ENCODE measurements around the gene GBA3.

GBA3 gene

DNA sequence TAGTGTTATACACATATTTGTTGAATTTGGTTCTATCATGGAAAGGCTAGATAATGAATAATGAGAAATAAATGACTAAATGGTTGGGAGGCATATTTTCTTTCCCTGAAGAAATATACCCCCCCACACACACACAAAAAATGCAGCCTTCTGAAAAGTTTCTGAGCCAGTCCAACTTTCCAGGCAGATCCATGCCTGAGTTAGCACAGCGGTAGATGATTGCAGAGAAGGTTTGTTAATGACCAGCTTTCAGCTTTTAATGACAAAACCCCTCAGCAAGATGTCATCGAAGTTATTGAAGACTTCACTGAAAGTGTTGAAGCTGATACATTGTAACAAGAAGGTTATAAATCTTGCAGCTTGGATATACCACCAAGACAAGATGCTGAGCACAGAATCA lies 61.4 kb downstream of the GBA3 start:
- TF ChIP-seq, protein P1, sequence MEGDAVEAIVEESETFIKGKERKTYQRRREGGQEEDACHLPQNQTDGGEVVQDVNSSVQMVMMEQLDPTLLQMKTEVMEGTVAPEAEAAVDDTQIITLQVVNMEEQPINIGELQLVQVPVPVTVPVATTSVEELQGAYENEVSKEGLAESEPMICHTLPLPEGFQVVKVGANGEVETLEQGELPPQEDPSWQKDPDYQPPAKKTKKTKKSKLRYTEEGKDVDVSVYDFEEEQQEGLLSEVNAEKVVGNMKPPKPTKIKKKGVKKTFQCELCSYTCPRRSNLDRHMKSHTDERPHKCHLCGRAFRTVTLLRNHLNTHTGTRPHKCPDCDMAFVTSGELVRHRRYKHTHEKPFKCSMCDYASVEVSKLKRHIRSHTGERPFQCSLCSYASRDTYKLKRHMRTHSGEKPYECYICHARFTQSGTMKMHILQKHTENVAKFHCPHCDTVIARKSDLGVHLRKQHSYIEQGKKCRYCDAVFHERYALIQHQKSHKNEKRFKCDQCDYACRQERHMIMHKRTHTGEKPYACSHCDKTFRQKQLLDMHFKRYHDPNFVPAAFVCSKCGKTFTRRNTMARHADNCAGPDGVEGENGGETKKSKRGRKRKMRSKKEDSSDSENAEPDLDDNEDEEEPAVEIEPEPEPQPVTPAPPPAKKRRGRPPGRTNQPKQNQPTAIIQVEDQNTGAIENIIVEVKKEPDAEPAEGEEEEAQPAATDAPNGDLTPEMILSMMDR (IDR thresholded peaks at IDR 0.05; ENCODE audit: insufficient read depth, low read length, poor library complexity, severe bottlenecking) = no peak
- no peak for TF ChIP-seq EZH2phosphoT487 (conservative IDR thresholded peaks at IDR 0.05; ENCODE audit: low read length)
- Histone ChIP-seq H3K9me2 (replicated peaks; ENCODE audit: insufficient read depth, low read length) (no peaks in the 10 kb centered on the region), H3K9me3 (ENCODE audit: insufficient read depth, low read length) (no peaks in the 10 kb centered on the region), H3K27ac (ENCODE audit: low read depth, low read length) (no peak overlapping the region), H3K4me2 (ENCODE audit: low read depth, low read length, poor library complexity, severe bottlenecking) (no peak overlapping the region), H3F3A (ENCODE audit: insufficient read depth) (no peaks in the 10 kb centered on the region), H3K27me3 (ENCODE audit: low read length) (no peaks in the 10 kb centered on the region), H3K79me2 (ENCODE audit: insufficient read depth, low read length) (no peaks in the 10 kb centered on the region), H3K9ac (ENCODE audit: low read length) (no peak overlapping the region), H4K20me1 (ENCODE audit: low read depth, low read length) (no peaks in the 10 kb centered on the region), H2AFZ (ENCODE audit: low read depth, low read length, severe bottlenecking) (no peak overlapping the region), H3K4me3 (ENCODE audit: insufficient read depth, low read length, poor library complexity, severe bottlenecking) (no peak overlapping the region), H3K36me3 (ENCODE audit: low read length) (no peaks in the 10 kb centered on the region)

DNA sequence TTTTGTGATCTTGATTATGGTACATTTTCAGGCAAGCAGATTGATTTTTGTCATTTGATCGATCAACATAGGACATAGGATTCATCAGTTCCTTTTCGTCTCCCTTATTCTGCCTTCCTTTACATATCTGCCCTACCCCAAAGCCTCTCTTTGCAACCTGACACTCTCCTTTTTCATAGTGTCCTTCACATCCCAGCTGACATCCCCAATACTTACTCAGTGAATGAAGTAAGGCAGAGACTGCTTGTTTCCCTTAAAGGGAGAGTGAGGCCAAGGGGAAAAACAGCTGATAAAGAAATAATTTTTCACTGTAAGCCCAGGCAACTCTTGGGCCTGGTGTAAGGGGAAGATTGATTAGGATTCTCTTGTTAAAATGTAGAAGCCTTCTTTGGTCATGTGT lies 69.8 kb downstream of the GBA3 start:
- Histone ChIP-seq H2AFZ (ENCODE audit: low read depth, low read length, severe bottlenecking) (no peak overlapping the region), H4K20me1 (ENCODE audit: low read depth, low read length) (no peaks in the 10 kb centered on the region), H3K27ac (ENCODE audit: low read depth, low read length) (no peak overlapping the region), H3K9me3 (ENCODE audit: insufficient read depth, low read length) (no peaks in the 10 kb centered on the region), H3K79me2 (ENCODE audit: insufficient read depth, low read length) (no peaks in the 10 kb centered on the region), H3K36me3 (ENCODE audit: low read length) (no peaks in the 10 kb centered on the region), H3K27me3 (ENCODE audit: low read length) (no peaks in the 10 kb centered on the region), H3K4me2 (ENCODE audit: low read depth, low read length, poor library complexity, severe bottlenecking) (no peak overlapping the region), H3K4me3 (ENCODE audit: insufficient read depth, low read length, poor library complexity, severe bottlenecking) (no peak overlapping the region), H3K9me2 (replicated peaks; ENCODE audit: insufficient read depth, low read length) (no peaks in the 10 kb centered on the region), H3F3A (ENCODE audit: insufficient read depth) (no peaks in the 10 kb centered on the region), H3K9ac (ENCODE audit: low read length) (no peak overlapping the region)
- TF ChIP-seq, protein P1 (IDR thresholded peaks at IDR 0.05; ENCODE audit: insufficient read depth, low read length, poor library complexity, severe bottlenecking) = no peak
- TF ChIP-seq EZH2phosphoT487 (conservative IDR thresholded peaks at IDR 0.05; ENCODE audit: low read length) = no peak

DNA sequence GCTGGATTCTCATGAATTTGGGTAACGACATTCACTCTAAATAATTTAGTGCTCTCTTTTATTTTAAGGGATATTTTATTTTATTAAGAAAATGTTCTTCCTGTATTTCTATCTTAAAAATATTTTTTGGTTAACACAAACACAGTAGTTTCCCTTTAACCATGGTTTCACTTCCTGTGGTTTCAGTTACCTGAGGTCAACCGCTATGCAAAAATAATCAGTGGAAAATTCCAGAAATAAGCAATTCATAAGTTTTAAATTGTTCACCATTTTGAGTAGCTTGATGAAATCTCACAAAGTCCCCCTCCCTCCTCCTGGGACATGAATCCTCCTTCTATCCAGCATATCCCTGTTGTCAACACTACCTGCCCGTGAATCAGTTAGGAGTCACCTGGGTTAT lies 71.4 kb downstream of the GBA3 start:
- Histone ChIP-seq H3F3A (ENCODE audit: insufficient read depth) (no peaks in the 10 kb centered on the region), H3K27ac (ENCODE audit: low read depth, low read length) (no peak overlapping the region), H3K4me2 (ENCODE audit: low read depth, low read length, poor library complexity, severe bottlenecking) (no peak overlapping the region), H4K20me1 (ENCODE audit: low read depth, low read length) (no peaks in the 10 kb centered on the region), H3K4me3 (ENCODE audit: insufficient read depth, low read length, poor library complexity, severe bottlenecking) (no peak overlapping the region), H3K9ac (ENCODE audit: low read length) (no peak overlapping the region), H3K27me3 (ENCODE audit: low read length) (no peaks in the 10 kb centered on the region), H3K9me3 (ENCODE audit: insufficient read depth, low read length) (no peaks in the 10 kb centered on the region), H3K79me2 (ENCODE audit: insufficient read depth, low read length) (no peaks in the 10 kb centered on the region), H3K9me2 (replicated peaks; ENCODE audit: insufficient read depth, low read length) (no peaks in the 10 kb centered on the region), H3K36me3 (ENCODE audit: low read length) (no peaks in the 10 kb centered on the region), H2AFZ (ENCODE audit: low read depth, low read length, severe bottlenecking) (no peak overlapping the region)
- no peak for TF ChIP-seq EZH2phosphoT487 (conservative IDR thresholded peaks at IDR 0.05; ENCODE audit: low read length)
- TF ChIP-seq, protein P1 (IDR thresholded peaks at IDR 0.05; ENCODE audit: insufficient read depth, low read length, poor library complexity, severe bottlenecking) = no peak
